Nephron progenitor cell (in vitro differentiated cells): ENCODE data around the gene SHC4.

Experiments used
- DNase-seq: peaks from one replicate; pipeline ENCODE4 v3.0.0; 2021
- H3K27ac Mint-ChIP-seq: 2 replicates; pipeline ENCODE4 v1.8.0; 2021; ENCODE audit warnings: mild to moderate bottlenecking, moderate library complexity, mixed read lengths
- H3K27me3 Mint-ChIP-seq: 2 replicates; pipeline ENCODE4 v1.8.0; 2021; ENCODE audit warnings: mild to moderate bottlenecking, low read depth, mixed read lengths; ENCODE audit not compliant: poor library complexity
- H3K36me3 Mint-ChIP-seq: 2 replicates; pipeline ENCODE4 v1.8.0; 2021; ENCODE audit warnings: low read depth, mixed read lengths
- H3K4me1 Mint-ChIP-seq: 2 replicates; pipeline ENCODE4 v1.8.0; 2021; ENCODE audit warnings: mixed read lengths
- H3K4me3 Mint-ChIP-seq: 2 replicates; pipeline ENCODE4 v1.8.0; 2021; ENCODE audit warnings: mild to moderate bottlenecking, moderate library complexity, mixed read lengths
- H3K9me3 Mint-ChIP-seq: 2 replicates; pipeline ENCODE4 v1.8.0; 2021; ENCODE audit warnings: mild to moderate bottlenecking, moderate library complexity, mixed read lengths
- TF ChIP-seq, protein P1 (sequence below): fragments of 200-600 bp; sonication (generic); IDR thresholded peaks from 2 replicates; pipeline ENCODE4 v1.5.0; 2021; ENCODE audit warnings: antibody characterized with exemption

Gene SHC4

GRCh38 chr15:48940508-48940907, 23.2 kb downstream of the SHC4 start:
- H3K27ac Mint-ChIP-seq, result no peak overlapping the region
- H3K9me3 Mint-ChIP-seq, result no peaks in the 10 kb centered on the region
- no peak for DNase-seq
- TF ChIP-seq, protein P1, sequence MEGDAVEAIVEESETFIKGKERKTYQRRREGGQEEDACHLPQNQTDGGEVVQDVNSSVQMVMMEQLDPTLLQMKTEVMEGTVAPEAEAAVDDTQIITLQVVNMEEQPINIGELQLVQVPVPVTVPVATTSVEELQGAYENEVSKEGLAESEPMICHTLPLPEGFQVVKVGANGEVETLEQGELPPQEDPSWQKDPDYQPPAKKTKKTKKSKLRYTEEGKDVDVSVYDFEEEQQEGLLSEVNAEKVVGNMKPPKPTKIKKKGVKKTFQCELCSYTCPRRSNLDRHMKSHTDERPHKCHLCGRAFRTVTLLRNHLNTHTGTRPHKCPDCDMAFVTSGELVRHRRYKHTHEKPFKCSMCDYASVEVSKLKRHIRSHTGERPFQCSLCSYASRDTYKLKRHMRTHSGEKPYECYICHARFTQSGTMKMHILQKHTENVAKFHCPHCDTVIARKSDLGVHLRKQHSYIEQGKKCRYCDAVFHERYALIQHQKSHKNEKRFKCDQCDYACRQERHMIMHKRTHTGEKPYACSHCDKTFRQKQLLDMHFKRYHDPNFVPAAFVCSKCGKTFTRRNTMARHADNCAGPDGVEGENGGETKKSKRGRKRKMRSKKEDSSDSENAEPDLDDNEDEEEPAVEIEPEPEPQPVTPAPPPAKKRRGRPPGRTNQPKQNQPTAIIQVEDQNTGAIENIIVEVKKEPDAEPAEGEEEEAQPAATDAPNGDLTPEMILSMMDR, result no peak
- no peaks in the 10 kb centered on the region for H3K4me1 Mint-ChIP-seq
- H3K36me3 Mint-ChIP-seq, result no peaks in the 10 kb centered on the region
- H3K4me3 Mint-ChIP-seq, result no peak overlapping the region
- H3K27me3 Mint-ChIP-seq, result peaks cover 21% of the 10 kb centered on the region

GRCh38 chr15:48939648-48940047, 24.1 kb downstream of the SHC4 start:
- Mint-ChIP-seq H3K9me3 (no peaks in the 10 kb centered on the region), H3K27ac (no peak overlapping the region), H3K27me3 (peaks cover 21% of the 10 kb centered on the region), H3K4me1 (no peaks in the 10 kb centered on the region), H3K36me3 (no peaks in the 10 kb centered on the region), H3K4me3 (no peak overlapping the region)
- DNase-seq, result no peak
- TF ChIP-seq, protein P1, result no peak

DNA sequence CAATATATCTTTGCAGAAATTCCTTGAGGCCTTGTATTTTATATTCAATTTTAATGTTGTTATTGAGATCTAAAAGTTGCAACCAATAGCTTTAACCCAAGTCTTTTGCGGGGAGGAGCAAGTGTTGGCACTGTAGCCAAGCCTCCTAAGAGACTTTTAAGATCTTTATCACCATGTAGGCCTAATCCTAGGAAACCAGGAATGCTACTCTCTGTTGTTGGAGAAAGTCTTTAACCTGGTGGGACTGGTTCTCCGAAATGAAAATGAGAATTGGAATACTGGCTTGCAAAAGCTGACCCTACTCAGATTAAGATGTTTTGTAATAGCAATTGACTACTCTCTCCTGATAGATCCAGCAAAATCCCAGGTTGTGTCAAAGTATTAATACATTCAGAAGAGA, 25.8 kb downstream of the SHC4 start:
- Mint-ChIP-seq H3K4me3 (no peak overlapping the region), H3K36me3 (no peaks in the 10 kb centered on the region), H3K27me3 (peaks cover 21% of the 10 kb centered on the region), H3K4me1 (no peaks in the 10 kb centered on the region), H3K27ac (no peak overlapping the region), H3K9me3 (no peaks in the 10 kb centered on the region)
- no peak for DNase-seq
- TF ChIP-seq, protein P1, result no peak

DNA sequence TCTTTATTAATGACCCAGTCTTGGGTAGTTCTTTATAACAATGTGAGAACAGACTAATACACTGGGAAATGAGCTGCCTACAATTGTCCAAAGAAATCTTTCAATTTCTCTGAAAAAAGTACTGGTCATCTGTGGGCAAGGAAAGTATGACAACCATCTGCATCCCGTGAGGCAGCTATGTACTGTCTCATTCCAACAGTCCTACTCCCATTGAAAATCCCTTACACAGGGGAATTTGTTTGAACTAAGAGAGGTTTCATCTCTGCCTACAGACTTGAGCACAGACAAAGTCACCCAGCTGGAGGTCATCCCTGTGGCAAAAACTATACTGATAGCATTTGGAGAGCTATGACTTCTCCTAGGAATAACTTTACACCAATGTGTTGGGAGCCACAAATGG, 27.1 kb downstream of the SHC4 start:
- TF ChIP-seq, protein P1, result no peak
- peaks cover 24% of the 10 kb centered on the region for H3K27me3 Mint-ChIP-seq
- no peak for DNase-seq
- H3K36me3 Mint-ChIP-seq, result no peaks in the 10 kb centered on the region
- no peaks in the 10 kb centered on the region for H3K4me1 Mint-ChIP-seq
- no peaks in the 10 kb centered on the region for H3K9me3 Mint-ChIP-seq
- H3K4me3 Mint-ChIP-seq, result no peak overlapping the region
- no peak overlapping the region for H3K27ac Mint-ChIP-seq

DNA sequence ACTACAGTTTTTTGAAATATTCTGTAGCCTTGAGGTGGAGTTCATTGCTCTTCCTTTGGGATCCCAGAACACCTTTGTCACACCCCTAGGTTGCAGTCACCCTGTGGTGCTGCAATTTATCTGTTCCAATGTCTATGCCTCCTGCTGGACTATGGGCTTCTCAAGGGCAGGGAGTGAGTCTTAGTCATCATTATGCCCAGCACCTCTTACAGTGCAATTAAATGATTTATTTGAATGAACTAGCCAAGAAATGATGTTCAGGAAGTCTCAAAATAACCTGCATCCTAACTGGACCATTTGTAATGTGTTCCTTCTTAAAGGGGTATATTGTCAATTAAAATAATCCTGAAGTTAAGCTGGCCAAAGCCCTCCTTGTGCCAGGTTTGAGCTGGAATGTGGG, 28.5 kb downstream of the SHC4 start:
- no peak overlapping the region for H3K27ac Mint-ChIP-seq
- H3K4me1 Mint-ChIP-seq, result no peaks in the 10 kb centered on the region
- no peak overlapping the region for H3K4me3 Mint-ChIP-seq
- H3K9me3 Mint-ChIP-seq, result no peaks in the 10 kb centered on the region
- H3K27me3 Mint-ChIP-seq, result peaks cover 20% of the 10 kb centered on the region
- H3K36me3 Mint-ChIP-seq, result no peaks in the 10 kb centered on the region
- TF ChIP-seq, protein P1, result no peak
- DNase-seq, result no peak

DNA sequence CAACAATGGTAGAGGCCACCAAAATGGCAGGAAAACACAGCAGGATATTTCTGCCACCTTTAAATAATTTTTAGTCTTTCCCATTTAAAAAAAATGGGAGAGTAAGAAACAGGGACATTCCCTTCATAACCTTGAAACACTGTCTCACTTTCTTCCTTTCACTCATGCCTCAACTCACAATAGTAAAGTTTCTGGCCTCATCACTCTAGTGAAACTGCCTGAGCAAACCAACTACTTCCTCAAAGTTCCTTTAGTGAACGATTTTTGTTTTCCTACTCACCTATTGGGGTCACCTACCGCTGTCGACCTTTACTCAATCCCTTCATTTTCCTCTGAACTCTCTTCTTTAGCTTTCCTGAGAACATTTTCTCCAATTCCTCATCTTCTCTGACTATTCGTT, 33.0 kb downstream of the SHC4 start:
- Mint-ChIP-seq H3K4me3 (no peak overlapping the region), H3K27me3 (peaks cover 9% of the 10 kb centered on the region), H3K4me1 (peaks cover 22% of the 10 kb centered on the region), H3K9me3 (no peaks in the 10 kb centered on the region), H3K27ac (peak overlapping the region; percentile 2), H3K36me3 (no peaks in the 10 kb centered on the region)
- TF ChIP-seq, protein P1, result no peak
- no peak for DNase-seq
